ENCODE measurements around the gene BBOX1. TPM values are rescaled to one million over a fixed set of nuclear protein-coding genes. Genes with fewer than 3 reads are reported as not detected.

The BBOX1 gene
- total RNA-seq, 1 donor from 2014 or later = not detected

Other genes starting within 250 kb of the BBOX1 start
- gene FIBIN, start 46.7 kb upstream of the BBOX1 start, total RNA-seq (ENCODE audit: unreplicated experiment) = not detected